ENCODE results near the gene MSI2. TPM values are rescaled to one million over a fixed set of nuclear protein-coding genes. Genes with fewer than 3 reads are reported as not detected.

The MSI2 gene
- total RNA-seq, 1 donor from 2014 or later, result 24.2 TPM

- DNase-seq (ENCODE audit: low spot score), result no peak
- no peak for ATAC-seq
Observed at GRCh38 chr17:57363580-57363979, 107.3 kb downstream of the MSI2 start.

GRCh38 chr17:57363998-57364643, 107.8 kb downstream of the MSI2 start:
- no peak for DNase-seq (ENCODE audit: low spot score)
- ATAC-seq, result no peak

GRCh38 chr17:57365420-57365819, 109.1 kb downstream of the MSI2 start:
- no peak for DNase-seq (ENCODE audit: low spot score)
- ATAC-seq, result no peak

- ATAC-seq, result no peak
- DNase-seq (ENCODE audit: low spot score), result no peak
Observed at GRCh38 chr17:57366177-57366557, 109.8 kb downstream of the MSI2 start.

DNA sequence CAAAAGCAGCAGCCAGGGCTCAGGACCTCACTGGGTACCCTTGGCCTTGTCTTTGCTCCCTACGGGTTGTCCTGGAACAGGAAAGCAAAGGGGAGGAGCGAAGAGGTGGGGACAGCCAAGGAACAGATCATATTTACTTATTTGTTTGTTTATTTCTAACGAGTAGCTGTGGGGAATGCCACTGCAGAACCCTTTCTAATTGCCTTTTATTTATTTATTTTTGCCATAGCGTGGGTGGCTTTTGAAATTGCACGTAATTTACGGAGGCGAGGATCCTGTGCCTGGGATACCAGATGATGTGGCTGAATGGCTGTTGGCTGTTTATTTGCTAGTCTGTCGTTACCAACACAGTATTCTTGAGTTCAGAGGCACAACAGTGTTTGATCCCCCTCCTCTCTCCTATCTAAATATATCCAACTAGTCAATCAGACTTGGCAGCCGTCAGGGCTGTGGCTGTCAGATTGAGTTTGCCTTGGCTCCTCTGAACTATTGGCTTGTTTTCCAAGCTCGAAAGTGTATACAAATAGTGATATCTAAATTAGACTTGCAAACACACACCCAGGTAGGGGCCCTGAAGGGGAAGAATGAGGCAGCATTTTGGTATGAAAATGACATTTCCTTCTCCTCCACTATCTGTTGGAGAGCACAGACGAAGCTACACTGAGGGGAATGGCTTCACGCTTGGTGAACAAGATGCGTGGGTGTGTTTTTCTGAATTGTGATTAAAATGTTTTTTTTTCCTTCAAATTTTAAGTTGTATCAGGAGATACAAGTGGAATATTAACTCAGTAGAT, 110.4 kb downstream of the MSI2 start:
- peak; percentile 62 for DNase-seq (ENCODE audit: low spot score)
- peak; percentile 90 for ATAC-seq

- no peak for DNase-seq (ENCODE audit: low spot score)
- no peak for ATAC-seq
Observed at GRCh38 chr17:57368637-57369336, 112.5 kb downstream of the MSI2 start.

DNA sequence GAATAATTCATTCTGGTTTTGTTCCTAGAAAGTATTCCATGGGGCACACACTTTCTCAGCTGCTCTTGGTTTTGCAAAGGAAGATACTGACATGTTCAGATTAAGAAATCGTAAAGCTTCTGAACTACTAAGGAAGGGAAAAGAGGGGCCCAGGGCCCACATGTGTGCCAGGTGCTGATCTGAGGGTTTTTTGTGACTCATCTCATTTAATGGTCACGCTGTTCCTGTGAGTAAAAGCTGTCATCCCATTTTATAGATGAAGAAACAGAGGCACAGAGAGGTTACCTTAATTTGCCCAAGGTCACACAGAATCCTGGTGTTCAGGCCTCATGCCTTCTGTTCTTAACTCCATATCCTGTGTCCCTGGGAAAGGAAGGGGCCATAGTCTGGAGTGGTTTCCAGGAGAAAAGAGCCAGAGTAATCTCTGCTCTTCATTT, 113.2 kb downstream of the MSI2 start:
- ATAC-seq (no peak), DNase-seq (ENCODE audit: low spot score) (no peak)

- peak; percentile 4 for ATAC-seq
- no peak for DNase-seq (ENCODE audit: low spot score)
Observed at GRCh38 chr17:57370037-57370581, 113.8 kb downstream of the MSI2 start.

DNA sequence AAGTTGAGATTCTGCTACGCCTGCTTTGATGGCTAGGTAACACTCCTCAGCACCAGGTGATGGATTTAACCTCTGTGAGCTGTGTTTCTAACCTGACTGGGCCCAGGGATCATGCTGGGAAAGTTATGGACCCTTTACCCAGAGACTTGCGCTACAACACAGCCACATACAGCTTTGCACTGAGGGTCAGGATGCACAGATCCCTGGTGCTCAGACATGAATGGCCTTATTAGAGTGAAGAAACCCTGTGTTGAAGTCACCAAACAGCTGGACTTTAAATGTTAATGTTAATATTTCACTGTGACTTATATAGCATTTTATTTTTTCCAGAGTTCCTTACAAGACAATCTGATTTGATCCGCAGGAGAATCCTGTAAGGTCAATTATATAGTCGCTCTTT, 114.3 kb downstream of the MSI2 start:
- ATAC-seq (no peak), DNase-seq (ENCODE audit: low spot score) (no peak)

- ATAC-seq (peak; percentile 61), DNase-seq (ENCODE audit: low spot score) (no peak)
Observed at GRCh38 chr17:57372156-57372555, 115.8 kb downstream of the MSI2 start.

DNA sequence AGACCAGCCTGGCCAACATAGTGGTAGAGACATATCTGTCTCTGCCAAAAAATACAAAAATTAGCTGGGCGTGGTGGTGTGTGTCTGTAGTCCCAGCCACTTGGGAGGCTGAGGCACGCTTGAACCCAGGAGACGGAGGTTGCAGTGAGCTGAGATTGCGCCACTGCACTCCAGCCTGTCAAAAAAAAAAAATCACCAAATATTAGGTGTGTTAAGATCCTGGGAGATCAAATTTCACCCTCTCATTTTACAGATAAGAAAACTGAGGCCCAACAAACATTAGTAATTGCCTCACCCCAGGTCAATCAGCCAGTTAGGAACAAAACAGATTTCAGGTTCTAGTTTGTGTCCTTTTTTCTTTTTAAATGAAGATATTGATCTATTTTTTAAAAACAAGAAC, 116.7 kb downstream of the MSI2 start:
- ATAC-seq, result no peak
- DNase-seq (ENCODE audit: low spot score), result no peak

DNA sequence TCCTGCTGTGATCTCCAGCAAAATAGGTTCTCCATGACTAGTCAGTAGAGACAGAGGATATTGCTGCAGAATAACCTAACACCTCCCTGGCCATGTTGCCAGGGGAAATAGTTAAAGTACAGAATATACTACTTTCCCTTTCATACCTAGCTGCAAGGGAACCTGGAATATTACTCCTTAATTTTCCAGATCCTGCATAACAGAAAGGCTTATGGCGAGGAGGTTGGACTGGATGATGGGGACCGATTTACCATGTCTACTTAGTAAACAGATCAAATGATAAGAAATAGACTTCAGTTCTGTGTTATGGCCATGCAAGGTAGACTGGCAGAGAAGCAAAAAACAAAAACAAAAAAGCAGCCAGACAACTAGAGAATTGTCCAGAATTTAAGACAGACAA, 117.4 kb downstream of the MSI2 start:
- ATAC-seq (no peak), DNase-seq (ENCODE audit: low spot score) (no peak)

DNA sequence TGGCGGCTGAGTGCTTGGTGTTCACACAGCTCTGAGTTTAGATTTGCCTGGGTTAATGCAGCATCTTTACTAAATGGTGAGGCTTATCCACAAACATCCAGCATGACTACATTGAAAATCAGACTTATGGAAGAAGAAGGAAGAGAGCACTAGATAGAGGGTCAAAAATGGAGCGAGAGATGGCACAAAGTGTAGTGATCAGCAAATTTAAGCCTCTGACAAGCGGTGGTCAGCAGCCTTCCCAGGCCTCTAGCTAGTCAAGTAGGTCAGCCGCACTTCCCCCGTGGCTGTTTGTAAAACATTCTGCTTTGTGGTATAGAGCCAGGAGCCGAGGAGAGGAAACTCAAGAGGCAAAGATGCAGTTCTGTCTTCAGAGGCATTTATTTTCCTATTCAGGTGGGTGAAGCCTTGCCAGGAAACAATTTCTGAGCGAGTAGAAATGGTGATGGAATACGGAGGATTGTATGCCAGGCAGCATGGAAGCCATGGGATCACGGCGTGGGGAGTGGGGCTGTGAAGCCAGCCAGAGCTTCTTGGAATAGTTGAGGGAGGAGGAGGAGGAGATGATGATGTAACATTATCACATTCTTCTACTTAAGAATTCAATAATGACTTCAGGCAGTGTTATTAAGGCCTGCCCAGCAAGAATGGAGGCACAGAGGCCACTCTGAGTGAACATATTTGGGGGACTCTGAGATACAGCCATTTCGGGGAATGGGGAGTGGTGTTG, 118.9 kb downstream of the MSI2 start:
- no peak for DNase-seq (ENCODE audit: low spot score)
- no peak for ATAC-seq

GRCh38 chr17:57375770-57376225, 119.5 kb downstream of the MSI2 start:
- no peak for ATAC-seq
- DNase-seq (ENCODE audit: low spot score), result no peak

GRCh38 chr17:57377094-57377493, 120.8 kb downstream of the MSI2 start:
- peak; percentile 93 for DNase-seq (ENCODE audit: low spot score)
- ATAC-seq, result peak; percentile 87

- ATAC-seq, result no peak
Observed at GRCh38 chr17:57379237-57379894, 123.0 kb downstream of the MSI2 start.

DNA sequence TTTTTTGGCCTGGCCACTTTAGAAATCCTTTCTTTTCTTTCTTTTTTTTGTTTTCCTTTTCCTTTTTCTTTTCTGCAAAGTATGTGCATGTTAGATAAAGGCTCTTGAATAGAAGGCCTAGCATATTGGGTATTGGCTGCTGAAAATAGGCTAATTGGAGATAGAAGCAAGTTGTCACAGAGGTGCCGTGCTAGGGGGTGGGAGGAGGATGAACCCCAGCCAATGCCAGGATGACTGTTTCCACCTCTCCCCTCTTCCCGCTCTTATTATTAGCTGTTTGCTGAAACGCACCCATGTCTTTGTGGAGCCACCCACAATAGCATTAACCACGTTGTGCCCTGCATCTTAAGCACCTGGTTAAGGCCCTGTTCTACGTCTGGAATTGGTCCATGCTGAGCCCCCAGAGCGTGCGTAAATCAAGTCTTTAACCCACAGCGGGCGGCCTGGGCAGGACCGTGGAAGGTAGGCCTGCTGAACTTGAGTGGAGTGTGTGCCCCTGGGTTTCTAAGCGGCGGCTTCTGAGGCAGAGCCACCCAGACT, 123.6 kb downstream of the MSI2 start:
- DNase-seq (ENCODE audit: low spot score) (no peak), ATAC-seq (no peak)

More at GRCh38 chr17:57379237-57379894, 123.0 kb downstream of the MSI2 start:
- DNase-seq (ENCODE audit: low spot score), result no peak

- DNase-seq (ENCODE audit: low spot score) (no peak), ATAC-seq (no peak)
Observed at GRCh38 chr17:57381498-57381897, 125.2 kb downstream of the MSI2 start.

GRCh38 chr17:57384219-57384618, 127.9 kb downstream of the MSI2 start:
- DNase-seq (ENCODE audit: low spot score) (no peak), ATAC-seq (no peak)

- ATAC-seq, result no peak
- no peak for DNase-seq (ENCODE audit: low spot score)
Observed at GRCh38 chr17:57385975-57386374, 129.7 kb downstream of the MSI2 start.
